GM12878 (cell line): ENCODE results near the gene SHOC2. TPM values are rescaled to one million over a fixed set of nuclear protein-coding genes. Genes with fewer than 3 reads are reported as not detected.

Experiments used
- ATF2 ChIP-seq: IDR thresholded peaks from 2 replicates; pipeline ENCODE4 v1.6.1; 2012; ENCODE audit warnings: low read length, inconsistent platforms
- BMI1 ChIP-seq: fragments of 450-650 bp; IDR thresholded peaks from 2 replicates; pipeline ENCODE4 v1.6.1; 2016; ENCODE audit warnings: mild to moderate bottlenecking, moderate library complexity, borderline replicate concordance
- CREB1 ChIP-seq: IDR thresholded peaks from 2 replicates; pipeline ENCODE4 v1.6.1; 2012; ENCODE audit warnings: low read depth, mild to moderate bottlenecking, inconsistent platforms
- DPF2 ChIP-seq: fragments of 450-650 bp; IDR thresholded peaks from 2 replicates; pipeline ENCODE4 v1.6.1; 2017; ENCODE audit warnings: mild to moderate bottlenecking
- GATAD2B ChIP-seq: fragments of 450-650 bp; conservative IDR thresholded peaks from 2 replicates; pipeline ENCODE4 v1.6.1; 2017; ENCODE audit warnings: low read depth, mild to moderate bottlenecking, moderate library complexity
- IRF4 ChIP-seq: IDR thresholded peaks from 2 replicates; pipeline ENCODE4 v1.6.1; 2011; ENCODE audit warnings: low read depth, low read length
- NFIC ChIP-seq: IDR thresholded peaks from 2 replicates; pipeline ENCODE4 v1.6.1; 2012; ENCODE audit warnings: low read depth, mild to moderate bottlenecking, inconsistent platforms, low read length, moderate library complexity
- NR2F1 ChIP-seq: fragments of 450-650 bp; conservative IDR thresholded peaks from 2 replicates; pipeline ENCODE4 v1.6.1; 2017; ENCODE audit warnings: mild to moderate bottlenecking
- PAX5 ChIP-seq: IDR thresholded peaks from 2 replicates; pipeline ENCODE4 v1.6.1; 2011; ENCODE audit warnings: low read depth, low read length, borderline replicate concordance
- SP1 ChIP-seq: IDR thresholded peaks from one replicate; pipeline ENCODE4 v1.6.1; 2011; ENCODE audit warnings: low read depth, low read length
- SREBF2 ChIP-seq: IDR thresholded peaks from 2 replicates; pipeline ENCODE4 v1.6.1; 2012; ENCODE audit warnings: mild to moderate bottlenecking, low read length
- WRNIP1 ChIP-seq: IDR thresholded peaks from 2 replicates; pipeline ENCODE4 v1.6.1; 2011; ENCODE audit warnings: low read depth, low read length, improper control_type of control experiment, borderline replicate concordance
- ZBED1 ChIP-seq: IDR thresholded peaks from 2 replicates; pipeline ENCODE4 v1.6.1; 2016; ENCODE audit warnings: borderline replicate concordance
- ZNF207 ChIP-seq: fragments of 450-650 bp; IDR thresholded peaks from 2 replicates; pipeline ENCODE4 v1.6.1; 2014; ENCODE audit warnings: antibody characterized with exemption, mild to moderate bottlenecking, borderline replicate concordance
- ZNF274 ChIP-seq: IDR thresholded peaks from one replicate; pipeline ENCODE4 v1.8.0; 2011; ENCODE audit not compliant: insufficient read length, insufficient read depth
- ZNF384 ChIP-seq: IDR thresholded peaks from 2 replicates; pipeline ENCODE4 v1.6.1; 2012; ENCODE audit warnings: low read depth, mild to moderate bottlenecking, low read length, improper control_type of control experiment, borderline replicate concordance
- ZSCAN29 ChIP-seq: fragments of 450-650 bp; IDR thresholded peaks from 2 replicates; pipeline ENCODE4 v1.6.1; 2017; ENCODE audit warnings: mild to moderate bottlenecking, moderate library complexity
- polyA plus RNA-seq, 11 experiments: library from polyadenylated mRNA; depleted of rRNA in 4 of 11; unstranded in 6 of 11; stranded (reverse) in 5 of 11; fragments of >200 nt; fragmentation: Nextera tagmentation in 4 of 11; fragmentation: Illumina TruSeq in 1 of 11; extraction: Ambion mirVana in 4 of 11; extraction: Trizol in 1 of 11; gene quantifications; 1 replicate in 1 of 11; 2 replicates in 10 of 11; pipeline versions ENCODE4 v1.2.1 to v1.2.3, GENCODE V29; 2011 to 2016; ENCODE audit warnings: inconsistent platforms in 2 of 11, missing spikeins in 2 of 11, low read depth in 1 of 11
- total RNA-seq, 4 experiments: library from RNA; depleted of rRNA in 3 of 4; stranded (reverse); fragments of >200 nt in 3 of 4; fragmentation: Illumina TruSeq in 1 of 4; extraction: Trizol in 1 of 4; gene quantifications; 2 replicates each; pipeline versions ENCODE4 v1.2.1 to v1.2.3, GENCODE V29; 2013 to 2021
- TF ChIP-seq, protein P1 (sequence below): fragments of 450-650 bp; IDR thresholded peaks from 2 replicates; pipeline ENCODE4 v1.6.1; 2016; ENCODE audit warnings: mild to moderate bottlenecking
- TF ChIP-seq, protein P2 (sequence below): IDR thresholded peaks from 2 replicates; pipeline ENCODE4 v1.6.1; 2011; ENCODE audit warnings: mild to moderate bottlenecking, low read depth, low read length, moderate library complexity; ENCODE audit not compliant: insufficient replicate concordance
- TF ChIP-seq, protein P3 (sequence below): fragments of 450-650 bp; IDR thresholded peaks from 2 replicates; pipeline ENCODE4 v1.6.1; 2017; ENCODE audit warnings: mild to moderate bottlenecking, low read depth, inconsistent platforms; ENCODE audit not compliant: poor library complexity, severe bottlenecking

SHOC2 gene
- total and polyA plus RNA-seq, 10 of the 15 experiments (the other 5 are each of a cell fraction or from before 2014, with no cell fraction given): 24.8 to 65.3 (median 42.6) TPM

- TF ChIP-seq BMI1 (no peak), NFIC (peak; percentile 69; the same call in 1 of the 2 replicates), GATAD2B (no peak), ZNF207 (no peak), IRF4 (no peak), ATF2 (peak; percentile 44; the same call in 1 of the 2 replicates), SP1 (no peak), SREBF2 (no peak), ZNF384 (no peak), WRNIP1 (no peak), DPF2 (no peak), NR2F1 (no peak), ZBED1 (no peak), PAX5 (no peak), ZSCAN29 (no peak), CREB1 (no peak), ZNF274 (no peak)
- TF ChIP-seq, protein P1, sequence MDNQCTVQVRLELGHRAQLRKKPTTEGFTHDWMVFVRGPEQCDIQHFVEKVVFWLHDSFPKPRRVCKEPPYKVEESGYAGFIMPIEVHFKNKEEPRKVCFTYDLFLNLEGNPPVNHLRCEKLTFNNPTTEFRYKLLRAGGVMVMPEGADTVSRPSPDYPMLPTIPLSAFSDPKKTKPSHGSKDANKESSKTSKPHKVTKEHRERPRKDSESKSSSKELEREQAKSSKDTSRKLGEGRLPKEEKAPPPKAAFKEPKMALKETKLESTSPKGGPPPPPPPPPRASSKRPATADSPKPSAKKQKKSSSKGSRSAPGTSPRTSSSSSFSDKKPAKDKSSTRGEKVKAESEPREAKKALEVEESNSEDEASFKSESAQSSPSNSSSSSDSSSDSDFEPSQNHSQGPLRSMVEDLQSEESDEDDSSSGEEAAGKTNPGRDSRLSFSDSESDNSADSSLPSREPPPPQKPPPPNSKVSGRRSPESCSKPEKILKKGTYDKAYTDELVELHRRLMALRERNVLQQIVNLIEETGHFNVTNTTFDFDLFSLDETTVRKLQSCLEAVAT: no peak
- TF ChIP-seq, protein P2, sequence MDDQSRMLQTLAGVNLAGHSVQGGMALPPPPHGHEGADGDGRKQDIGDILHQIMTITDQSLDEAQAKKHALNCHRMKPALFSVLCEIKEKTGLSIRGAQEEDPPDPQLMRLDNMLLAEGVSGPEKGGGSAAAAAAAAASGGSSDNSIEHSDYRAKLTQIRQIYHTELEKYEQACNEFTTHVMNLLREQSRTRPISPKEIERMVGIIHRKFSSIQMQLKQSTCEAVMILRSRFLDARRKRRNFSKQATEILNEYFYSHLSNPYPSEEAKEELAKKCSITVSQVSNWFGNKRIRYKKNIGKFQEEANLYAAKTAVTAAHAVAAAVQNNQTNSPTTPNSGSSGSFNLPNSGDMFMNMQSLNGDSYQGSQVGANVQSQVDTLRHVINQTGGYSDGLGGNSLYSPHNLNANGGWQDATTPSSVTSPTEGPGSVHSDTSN: no peak
- TF ChIP-seq, protein P3, sequence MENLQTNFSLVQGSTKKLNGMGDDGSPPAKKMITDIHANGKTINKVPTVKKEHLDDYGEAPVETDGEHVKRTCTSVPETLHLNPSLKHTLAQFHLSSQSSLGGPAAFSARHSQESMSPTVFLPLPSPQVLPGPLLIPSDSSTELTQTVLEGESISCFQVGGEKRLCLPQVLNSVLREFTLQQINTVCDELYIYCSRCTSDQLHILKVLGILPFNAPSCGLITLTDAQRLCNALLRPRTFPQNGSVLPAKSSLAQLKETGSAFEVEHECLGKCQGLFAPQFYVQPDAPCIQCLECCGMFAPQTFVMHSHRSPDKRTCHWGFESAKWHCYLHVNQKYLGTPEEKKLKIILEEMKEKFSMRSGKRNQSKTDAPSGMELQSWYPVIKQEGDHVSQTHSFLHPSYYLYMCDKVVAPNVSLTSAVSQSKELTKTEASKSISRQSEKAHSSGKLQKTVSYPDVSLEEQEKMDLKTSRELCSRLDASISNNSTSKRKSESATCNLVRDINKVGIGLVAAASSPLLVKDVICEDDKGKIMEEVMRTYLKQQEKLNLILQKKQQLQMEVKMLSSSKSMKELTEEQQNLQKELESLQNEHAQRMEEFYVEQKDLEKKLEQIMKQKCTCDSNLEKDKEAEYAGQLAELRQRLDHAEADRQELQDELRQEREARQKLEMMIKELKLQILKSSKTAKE: peak; percentile 28
These were observed 4.6 kb downstream of the SHOC2 start (continued) for GRCh38 chr10:110923856-110924493.
